HG03066 (cell line): Measurements from ENCODE around the gene FUT2.
"Not testable (repeated sequence)": the region's sequence is repeated elsewhere in the genome, so short reads cannot be mapped to it uniquely, and the experiment has no call there.

Source experiments
- ATAC-seq: cut with Tn5 transposase; IDR thresholded peaks from one replicate; pipeline ENCODE4 v1.9.1; 2021; ENCODE audit warnings: low read depth; ENCODE audit not compliant: unreplicated experiment

Gene FUT2

GRCh38 chr19:48670699-48671445 lies 24.9 kb upstream of the FUT2 start:
- no peak for ATAC-seq

- no peak for ATAC-seq
Observed at GRCh38 chr19:48671446-48671995, 24.2 kb upstream of the FUT2 start.

- no peak for ATAC-seq
Observed at GRCh38 chr19:48672994-48673393, 22.8 kb upstream of the FUT2 start, which contains the start of gene NTN5. NTN5 (minus strand) TSS chr19:48673017; CDS start chr19:48670986, 2,031 bp downstream.

- ATAC-seq: no peak
Observed at GRCh38 chr19:48673436-48674100, 22.2 kb upstream of the FUT2 start.

GRCh38 chr19:48674216-48674809 lies 21.5 kb upstream of the FUT2 start:
- ATAC-seq: no peak

GRCh38 chr19:48674921-48675824 lies 20.6 kb upstream of the FUT2 start:
- no peak for ATAC-seq

GRCh38 chr19:48676487-48676886 lies 19.3 kb upstream of the FUT2 start:
- no peak for ATAC-seq

GRCh38 chr19:48676887-48677286 lies 18.9 kb upstream of the FUT2 start:
- no peak for ATAC-seq

- no peak for ATAC-seq
Observed at GRCh38 chr19:48678201-48678600, 17.6 kb upstream of the FUT2 start.

GRCh38 chr19:48680006-48680405 lies 15.8 kb upstream of the FUT2 start:
- ATAC-seq: not testable (repeated sequence)

- no peak for ATAC-seq
Observed at GRCh38 chr19:48680436-48681126, 15.2 kb upstream of the FUT2 start.

GRCh38 chr19:48681127-48681470 lies 14.7 kb upstream of the FUT2 start:
- no peak for ATAC-seq

GRCh38 chr19:48683349-48683748 lies 12.4 kb upstream of the FUT2 start:
- no peak for ATAC-seq

GRCh38 chr19:48685583-48685982 lies 10.2 kb upstream of the FUT2 start:
- no peak for ATAC-seq

GRCh38 chr19:48686088-48686487 lies 9.7 kb upstream of the FUT2 start:
- no peak for ATAC-seq

- not testable (repeated sequence) for ATAC-seq
Observed at GRCh38 chr19:48686637-48687036, 9.1 kb upstream of the FUT2 start.

- ATAC-seq: no peak
Observed at GRCh38 chr19:48687776-48688175, 8.0 kb upstream of the FUT2 start.

- no peak for ATAC-seq
Observed at GRCh38 chr19:48689449-48689848, 6.3 kb upstream of the FUT2 start.

GRCh38 chr19:48693629-48694028 lies 2.1 kb upstream of the FUT2 start:
- not testable (repeated sequence) for ATAC-seq
